ENCODE measurements around the gene FXYD6. TPM values are rescaled to one million over a fixed set of nuclear protein-coding genes. Genes with fewer than 3 reads are reported as not detected.

Gene FXYD6
- total RNA-seq, 2 experiments from 2014 or later: 0.24 TPM; not detected in 1

DNA sequence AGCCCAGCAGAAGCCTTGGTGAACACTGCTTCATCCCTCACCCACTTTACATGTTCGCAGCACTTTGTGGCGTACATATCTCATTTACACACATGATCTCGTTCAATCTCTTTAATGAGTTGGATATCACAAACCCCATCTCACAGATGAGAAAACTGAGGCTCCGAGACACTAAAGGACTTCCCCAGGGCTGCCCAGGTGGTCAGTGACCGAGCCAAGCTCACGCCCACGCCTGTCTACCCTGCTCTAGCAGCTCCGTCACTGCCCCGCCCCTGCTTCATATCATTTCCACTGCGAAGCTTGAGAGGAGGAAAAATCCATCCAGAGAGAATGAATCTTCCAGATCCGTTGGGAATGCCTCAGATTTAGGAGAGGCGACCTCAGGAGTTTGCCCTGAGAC, 67.7 kb downstream of the FXYD6 start:
- Mint-ChIP-seq H3K27ac (no peak overlapping the region), H3K4me3 (no peak overlapping the region), H3K36me3 (ENCODE audit: low read depth) (no peaks in the 10 kb centered on the region), H3K27me3 (ENCODE audit: low read depth) (no peaks in the 10 kb centered on the region), H3K4me1 (ENCODE audit: low read depth) (peaks cover 33% of the 10 kb centered on the region), H3K9me3 (ENCODE audit: insufficient read depth) (no peaks in the 10 kb centered on the region)
- ChIA-PET CTCF (interaction anchor here (0.7 to 7.9 kb wide), 24 partner anchors 8 to 481 kb away, joined by 3 to 404 read pairs (median 10); partner anchors contain the start of genes CEP164, FXYD2 and IL10RA), POLR2A (interaction anchor here (1.0 to 1.4 kb wide), 2 partner anchors 9 to 14 kb away, joined by 3 to 6 read pairs; no protein-coding TSS in a partner anchor)
- ATAC-seq (no peak), DNase-seq (no peak)

- Mint-ChIP-seq H3K27me3 (ENCODE audit: low read depth) (no peaks in the 10 kb centered on the region), H3K27ac (no peak overlapping the region), H3K9me3 (ENCODE audit: insufficient read depth) (no peaks in the 10 kb centered on the region), H3K4me1 (ENCODE audit: low read depth) (peaks cover 25% of the 10 kb centered on the region), H3K36me3 (ENCODE audit: low read depth) (no peaks in the 10 kb centered on the region), H3K4me3 (no peak overlapping the region)
- ChIA-PET POLR2A (interaction anchor here (0.6 to 1.2 kb wide), 6 partner anchors 8 to 246 kb away, joined by 3 to 13 read pairs (median 4); no protein-coding TSS in a partner anchor), CTCF (interaction anchor here (0.6 to 7.9 kb wide), 55 partner anchors 9 to 765 kb away, joined by 3 to 404 read pairs (median 6); partner anchors contain the start of genes ARCN1, FXYD2 and IL10RA)
- DNase-seq (peak; percentile 86), ATAC-seq (peak; percentile 66)
Measured at GRCh38 chr11:117807482-117808327, 68.8 kb downstream of the FXYD6 start.

- H3K36me3 Mint-ChIP-seq (ENCODE audit: low read depth): no peaks in the 10 kb centered on the region
- POLR2A ChIA-PET: interaction anchor here (0.9 to 1.2 kb wide), 6 partner anchors 8 to 247 kb away, joined by 3 to 13 read pairs (median 3); no protein-coding TSS in a partner anchor
- H3K27me3 Mint-ChIP-seq (ENCODE audit: low read depth): peaks cover 4% of the 10 kb centered on the region
- H3K4me3 Mint-ChIP-seq: no peak overlapping the region
- CTCF ChIA-PET: interaction anchor here (0.6 to 7.9 kb wide), 48 partner anchors 8 to 382 kb away, joined by 3 to 404 read pairs (median 6); partner anchors contain the start of genes FXYD2 and IL10RA
- H3K4me1 Mint-ChIP-seq (ENCODE audit: low read depth): peaks cover 25% of the 10 kb centered on the region
- H3K9me3 Mint-ChIP-seq (ENCODE audit: insufficient read depth): no peaks in the 10 kb centered on the region
- DNase-seq (no peak), ATAC-seq (no peak)
- H3K27ac Mint-ChIP-seq: no peak overlapping the region
Measured at GRCh38 chr11:117806846-117807245, 69.6 kb downstream of the FXYD6 start.

DNA sequence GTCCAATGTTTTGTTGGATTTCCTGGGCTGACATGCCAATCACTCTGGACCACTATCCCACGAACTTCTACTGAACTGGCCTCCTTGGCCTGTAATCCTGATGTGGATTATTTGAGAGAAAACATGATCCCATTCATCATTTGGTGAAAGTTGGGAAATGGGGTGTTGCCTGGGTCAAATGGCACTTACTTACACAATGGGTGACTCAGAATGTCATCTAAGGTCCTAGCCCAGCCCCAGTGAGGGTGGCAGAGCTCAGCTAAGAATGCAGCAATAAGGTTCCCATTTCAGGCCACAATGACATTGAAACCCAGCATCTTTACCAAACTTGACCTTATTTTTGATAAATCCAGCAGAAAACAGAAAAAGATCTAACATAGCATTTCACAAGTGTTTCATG, 71.4 kb downstream of the FXYD6 start:
- Mint-ChIP-seq H3K4me1 (ENCODE audit: low read depth) (peaks cover 25% of the 10 kb centered on the region), H3K27me3 (ENCODE audit: low read depth) (peaks cover 7% of the 10 kb centered on the region), H3K4me3 (no peak overlapping the region), H3K9me3 (ENCODE audit: insufficient read depth) (no peaks in the 10 kb centered on the region), H3K27ac (no peak overlapping the region), H3K36me3 (ENCODE audit: low read depth) (no peaks in the 10 kb centered on the region)
- DNase-seq (no peak), ATAC-seq (no peak)
- CTCF ChIA-PET: interaction anchor here (7.3 to 7.9 kb wide), 2 partner anchors 15 to 249 kb away, joined by 118 to 404 read pairs; partner anchors contain the start of gene FXYD2
- POLR2A ChIA-PET: interaction anchor here (1.3 kb wide), 1 partner anchor 10 kb away, joined by 4 read pairs; no protein-coding TSS in a partner anchor

- POLR2A ChIA-PET: interaction anchor here (1.3 kb wide), 1 partner anchor 11 kb away, joined by 4 read pairs; no protein-coding TSS in a partner anchor
- no peak overlapping the region for H3K27ac Mint-ChIP-seq
- no peak for DNase-seq
Measured at GRCh38 chr11:117803896-117804295, 72.6 kb downstream of the FXYD6 start.

GRCh38 chr11:117799634-117800033, 76.8 kb downstream of the FXYD6 start:
- Mint-ChIP-seq H3K4me1 (ENCODE audit: low read depth) (peaks cover 4% of the 10 kb centered on the region), H3K4me3 (no peak overlapping the region), H3K27ac (no peak overlapping the region), H3K36me3 (ENCODE audit: low read depth) (no peaks in the 10 kb centered on the region), H3K27me3 (ENCODE audit: low read depth) (peaks cover 47% of the 10 kb centered on the region), H3K9me3 (ENCODE audit: insufficient read depth) (no peaks in the 10 kb centered on the region)
- POLR2A ChIA-PET: no interaction called here
- CTCF ChIA-PET: interaction anchor here (1.0 to 4.6 kb wide), 4 partner anchors 8 to 254 kb away, joined by 3 to 28 read pairs (median 13); no protein-coding TSS in a partner anchor
- DNase-seq (no peak), ATAC-seq (no peak)

More at GRCh38 chr11:117803896-117804295, 72.6 kb downstream of the FXYD6 start:
- peaks cover 17% of the 10 kb centered on the region for H3K27me3 Mint-ChIP-seq (ENCODE audit: low read depth)
- no peak overlapping the region for H3K4me3 Mint-ChIP-seq
- H3K9me3 Mint-ChIP-seq (ENCODE audit: insufficient read depth): no peaks in the 10 kb centered on the region
- ATAC-seq: no peak
- peaks cover 14% of the 10 kb centered on the region for H3K4me1 Mint-ChIP-seq (ENCODE audit: low read depth)
- CTCF ChIA-PET: interaction anchor here (7.3 to 7.9 kb wide), 2 partner anchors 16 to 250 kb away, joined by 118 to 404 read pairs; partner anchors contain the start of gene FXYD2
- no peaks in the 10 kb centered on the region for H3K36me3 Mint-ChIP-seq (ENCODE audit: low read depth)

- H3K4me1 Mint-ChIP-seq (ENCODE audit: low read depth): peaks cover 4% of the 10 kb centered on the region
- ATAC-seq (peak; percentile 91), DNase-seq (peak; percentile 43)
- H3K36me3 Mint-ChIP-seq (ENCODE audit: low read depth): no peaks in the 10 kb centered on the region
- no peak within 1 kb of the TSS for H3K27ac Mint-ChIP-seq
- no peaks in the 10 kb centered on the region for H3K9me3 Mint-ChIP-seq (ENCODE audit: insufficient read depth)
- no peak within 1 kb of the TSS for H3K4me3 Mint-ChIP-seq
- ChIA-PET POLR2A (no interaction called here), CTCF (interaction anchor here (2.6 kb wide), 1 partner anchor 11 kb away, joined by 28 read pairs; no protein-coding TSS in a partner anchor)
- peaks cover 62% of the 10 kb centered on the region for H3K27me3 Mint-ChIP-seq (ENCODE audit: low read depth)
Measured at GRCh38 chr11:117796872-117797529, 79.5 kb downstream of the FXYD6 start, which contains the start of gene DSCAML1. DSCAML1 (minus strand) TSS chr11:117797216; CDS start chr11:117797079, 137 bp downstream.

DNA sequence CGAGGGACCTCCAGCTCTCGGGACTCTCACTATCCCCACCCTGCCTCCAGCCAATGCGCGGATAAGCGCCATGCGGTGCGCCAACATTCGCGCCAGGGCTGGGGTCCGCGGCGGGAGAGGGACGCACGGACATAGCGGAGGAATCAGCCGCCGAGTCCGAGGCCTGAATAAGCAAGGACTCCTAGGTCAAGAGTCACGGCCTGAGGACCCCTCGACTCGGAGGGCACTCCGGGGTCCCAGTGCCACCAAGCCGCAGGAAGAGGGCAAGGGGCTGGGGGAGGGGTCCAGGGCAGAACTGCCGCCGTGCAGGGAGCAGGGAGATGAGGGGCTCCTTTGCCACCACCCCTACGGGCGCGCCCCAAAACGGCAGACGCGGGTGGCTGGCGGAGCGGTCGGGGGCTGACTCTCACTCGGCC, 80.0 kb downstream of the FXYD6 start:
- ChIA-PET POLR2A (no interaction called here), CTCF (interaction anchor here (1.3 kb wide), 1 partner anchor 370 kb away, joined by 3 read pairs; no protein-coding TSS in a partner anchor)
- H3K9me3 Mint-ChIP-seq (ENCODE audit: insufficient read depth): no peaks in the 10 kb centered on the region

GRCh38 chr11:117795638-117796455, 80.6 kb downstream of the FXYD6 start:
- CTCF ChIA-PET: interaction anchor here (1.3 to 3.7 kb wide), 2 partner anchors 12 to 370 kb away, joined by 3 to 14 read pairs; no protein-coding TSS in a partner anchor
- H3K36me3 Mint-ChIP-seq (ENCODE audit: low read depth): no peaks in the 10 kb centered on the region
- H3K27ac Mint-ChIP-seq: no peak overlapping the region
- POLR2A ChIA-PET: no interaction called here
- peaks cover 61% of the 10 kb centered on the region for H3K27me3 Mint-ChIP-seq (ENCODE audit: low read depth)
- ATAC-seq: no peak
- peaks cover 4% of the 10 kb centered on the region for H3K4me1 Mint-ChIP-seq (ENCODE audit: low read depth)
- no peak for DNase-seq
- no peak overlapping the region for H3K4me3 Mint-ChIP-seq
- H3K9me3 Mint-ChIP-seq (ENCODE audit: insufficient read depth): no peaks in the 10 kb centered on the region

More for the DNA sequence above, 80.0 kb downstream of the FXYD6 start:
- H3K4me3 Mint-ChIP-seq: no peak overlapping the region
- peaks cover 61% of the 10 kb centered on the region for H3K27me3 Mint-ChIP-seq (ENCODE audit: low read depth)
- peaks cover 4% of the 10 kb centered on the region for H3K4me1 Mint-ChIP-seq (ENCODE audit: low read depth)
- ATAC-seq (no peak), DNase-seq (no peak)
- H3K27ac Mint-ChIP-seq: no peak overlapping the region
- no peaks in the 10 kb centered on the region for H3K36me3 Mint-ChIP-seq (ENCODE audit: low read depth)

- Mint-ChIP-seq H3K27me3 (ENCODE audit: low read depth) (peaks cover 61% of the 10 kb centered on the region), H3K4me3 (no peak overlapping the region), H3K9me3 (ENCODE audit: insufficient read depth) (no peaks in the 10 kb centered on the region), H3K27ac (no peak overlapping the region), H3K36me3 (ENCODE audit: low read depth) (no peaks in the 10 kb centered on the region), H3K4me1 (ENCODE audit: low read depth) (peaks cover 4% of the 10 kb centered on the region)
- DNase-seq (no peak), ATAC-seq (no peak)
- POLR2A ChIA-PET: no interaction called here
- CTCF ChIA-PET: interaction anchor here (1.3 to 3.7 kb wide), 2 partner anchors 13 to 369 kb away, joined by 3 to 14 read pairs; no protein-coding TSS in a partner anchor
Measured at GRCh38 chr11:117794772-117795629, 81.5 kb downstream of the FXYD6 start.
